Stimulated activated CD8-positive, alpha-beta memory T cell treated with anti-CD3 and anti-CD28 coated beads, Interleukin-7, amount 100 ng/mL, for 48 hours (primary cell): ENCODE results near the gene KY.

ENCODE experiments used
- DNase-seq, 2 donors: peaks; one replicate each; pipeline ENCODE4 v3.0.0-alpha.2; 2020; ENCODE audit warnings: low read depth in 1 of 2; ENCODE audit errors: extremely low read depth in 1 of 2

Gene KY

GRCh38 chr3:134559591-134559990 lies 91.2 kb downstream of the KY start:
- DNase-seq, result no peak
